NCI-H446 treated with DMSO at 0.1 percent for 48 hours (cell line): ENCODE results near the gene ASF1B.

Experiments
- DNase-seq: peaks from one replicate; lab custom pipeline; 2025; lab: John Stamatoyannopoulos, UW

The ASF1B gene

DNA sequence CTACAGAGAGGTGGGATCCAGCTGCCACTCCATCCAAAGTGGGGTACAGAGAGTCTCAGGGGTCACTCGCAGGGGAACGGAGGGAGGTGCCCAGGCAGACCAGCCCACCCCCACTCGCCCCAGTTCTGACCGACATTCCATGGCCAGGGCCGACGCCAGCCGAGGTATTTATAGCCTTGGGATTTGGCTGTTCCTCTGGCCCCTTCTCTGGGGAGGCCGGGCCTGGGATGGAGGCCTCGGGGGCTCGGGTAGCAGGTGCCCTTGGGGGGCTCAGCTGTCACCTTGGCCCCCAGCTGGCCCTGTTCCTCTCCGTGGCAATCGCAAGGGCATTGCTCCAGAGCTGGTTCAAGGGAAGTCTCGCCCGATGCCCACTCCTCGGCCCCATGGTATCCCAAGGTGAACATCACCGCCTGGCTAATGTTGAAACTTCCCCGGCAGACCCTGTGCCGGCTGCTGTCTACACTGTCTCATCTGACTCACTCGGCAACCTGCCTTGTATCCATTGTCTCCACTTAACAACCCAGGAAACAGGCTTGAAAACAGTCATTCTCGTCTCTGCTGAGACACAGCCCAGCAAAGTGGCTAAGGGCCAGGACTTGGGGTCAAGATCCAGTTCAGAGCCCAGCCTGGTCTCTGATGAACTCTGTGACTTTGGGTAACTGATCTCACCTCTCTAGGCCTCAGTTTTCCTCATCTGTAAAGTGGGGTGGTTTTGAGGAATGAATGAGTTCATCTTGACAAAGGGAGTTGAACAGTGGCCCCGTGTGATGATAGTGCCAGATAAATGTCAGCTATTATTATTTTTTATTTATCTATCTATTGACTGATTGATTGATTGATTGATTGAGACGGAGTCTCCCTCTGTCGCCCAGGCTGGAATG lies 28.6 kb downstream of the ASF1B start:
- no peak for DNase-seq

DNA sequence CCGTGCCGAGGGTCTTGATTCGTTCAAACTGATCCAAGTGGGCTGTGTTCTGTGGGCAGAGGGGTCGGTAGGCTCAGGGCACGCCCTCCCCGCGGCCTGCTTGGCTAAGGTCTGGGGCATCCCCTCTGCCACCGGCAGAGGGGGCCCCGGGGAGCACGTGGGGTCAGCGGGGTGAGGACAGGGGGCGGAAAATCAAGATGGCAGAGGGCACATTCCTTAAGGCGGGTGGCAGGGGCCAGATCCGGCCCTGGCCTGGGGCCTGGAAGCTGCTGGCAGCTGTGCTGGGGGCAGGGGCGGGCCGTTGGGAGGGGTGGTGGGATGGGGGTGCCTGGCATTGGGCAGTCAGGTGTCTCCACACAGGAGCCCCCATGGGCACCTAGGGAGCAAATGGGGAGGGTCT lies 29.5 kb downstream of the ASF1B start:
- DNase-seq, result no peak

DNA sequence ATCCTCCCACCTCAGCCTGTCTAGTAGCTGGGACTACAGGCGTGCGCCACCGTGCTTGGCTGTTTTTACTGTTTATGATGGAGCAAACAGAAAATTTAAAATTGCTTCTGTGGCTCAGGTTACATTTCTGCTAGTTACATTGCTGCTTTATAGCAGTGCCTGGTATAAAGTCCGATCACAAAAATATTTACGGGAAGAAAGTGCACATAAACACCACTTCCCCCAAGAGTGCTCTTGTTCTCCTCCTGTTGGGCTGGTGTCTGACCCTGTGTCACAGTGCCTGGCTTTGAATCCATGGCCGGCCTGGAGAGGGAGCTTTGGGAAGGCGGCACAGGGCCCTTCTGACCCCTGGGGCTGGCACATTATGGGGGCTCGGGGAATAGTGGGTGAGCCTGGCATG lies 30.7 kb downstream of the ASF1B start:
- no peak for DNase-seq

DNA sequence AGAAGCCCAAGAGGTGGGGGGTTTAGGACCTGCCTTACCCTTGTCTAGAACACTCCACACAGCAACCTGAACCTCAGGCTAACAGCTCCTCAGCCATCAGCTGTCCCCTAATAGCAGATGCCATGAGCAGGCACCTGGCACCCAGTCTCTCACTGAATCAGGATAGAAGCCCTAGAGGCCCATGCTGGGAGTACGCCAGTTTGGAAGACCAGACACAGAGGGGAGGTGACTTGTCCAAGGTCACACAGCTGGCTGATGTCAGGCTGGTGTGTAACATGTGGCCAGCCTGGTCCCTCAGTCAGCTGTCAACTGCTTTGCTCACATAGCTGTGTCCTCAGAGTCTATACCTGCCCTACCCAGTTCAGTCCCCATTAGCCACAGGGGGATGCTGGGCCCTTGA lies 33.1 kb downstream of the ASF1B start:
- no peak for DNase-seq

DNA sequence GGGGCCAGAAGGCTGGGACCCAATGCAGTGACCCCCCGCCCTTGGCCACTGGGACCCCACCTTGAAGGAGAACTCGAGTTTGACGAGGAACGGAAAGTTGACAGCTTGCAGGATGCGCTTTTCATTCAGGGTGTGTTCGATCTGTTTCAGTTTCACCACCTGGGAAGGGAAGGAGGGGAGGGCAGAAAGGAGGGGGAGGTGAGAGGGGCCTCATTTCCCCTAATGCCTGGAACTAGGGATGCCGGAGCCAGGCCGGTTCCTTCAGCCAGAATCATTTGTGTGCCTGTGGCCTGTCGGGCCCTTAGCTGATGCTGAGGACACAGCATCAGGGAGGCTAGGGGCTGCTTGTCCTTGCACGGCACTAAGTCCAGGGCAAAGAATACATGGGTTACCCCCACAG lies 33.6 kb downstream of the ASF1B start:
- no peak for DNase-seq

DNA sequence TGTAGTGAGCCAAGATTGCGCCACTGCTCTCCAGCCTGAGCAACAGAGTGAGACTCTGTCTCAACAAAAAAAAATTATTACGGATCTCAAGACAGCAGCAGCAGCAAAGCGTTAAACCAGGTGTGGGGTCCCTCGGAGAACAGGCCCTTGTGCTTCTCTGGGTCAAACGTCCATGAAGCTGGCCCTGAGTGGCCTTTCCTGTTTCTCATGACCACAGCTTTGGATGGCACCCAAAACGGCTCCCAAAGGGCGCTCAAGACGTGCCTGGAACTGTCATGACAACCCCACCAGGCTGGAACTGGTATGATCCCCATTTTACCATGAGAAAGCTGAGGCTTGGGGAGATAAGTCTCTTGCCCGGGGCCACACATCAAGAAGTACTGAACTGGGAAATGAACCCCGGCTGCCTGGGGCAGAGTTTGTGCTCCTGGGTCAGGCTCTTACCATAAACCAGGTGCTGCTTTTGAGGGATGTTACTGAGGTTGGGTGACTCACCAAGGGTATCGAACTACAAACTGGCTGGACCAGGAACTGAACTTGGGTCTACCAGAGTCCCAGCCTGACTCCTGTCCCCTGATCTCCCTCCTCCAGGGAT lies 34.2 kb downstream of the ASF1B start:
- no peak for DNase-seq

DNA sequence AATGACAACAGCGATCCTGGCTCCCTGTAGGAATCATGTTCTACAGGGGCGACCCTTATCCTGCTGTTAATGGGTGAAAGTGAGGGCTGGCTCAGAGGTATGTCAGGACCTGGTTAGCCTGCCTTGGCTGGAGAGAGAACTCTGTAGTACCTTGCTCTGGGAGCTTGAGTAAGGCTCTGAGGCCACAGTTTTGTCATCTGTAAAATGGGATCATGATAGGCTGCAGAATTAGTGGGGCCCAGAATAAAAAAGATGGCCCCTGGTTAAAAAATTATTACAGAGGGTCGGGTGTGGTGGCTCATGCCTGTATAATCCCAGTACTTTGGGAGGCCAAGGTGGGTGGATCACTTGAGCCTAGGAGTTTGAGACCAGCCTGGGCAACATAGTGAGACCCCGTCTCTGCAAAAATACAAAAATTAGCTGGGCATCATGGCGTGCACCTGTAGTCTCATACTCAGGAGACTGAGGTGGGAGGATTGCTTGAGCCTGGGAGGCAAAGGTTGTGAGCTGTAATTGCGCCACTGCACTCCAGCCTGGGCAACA lies 35.3 kb downstream of the ASF1B start:
- no peak for DNase-seq

DNA sequence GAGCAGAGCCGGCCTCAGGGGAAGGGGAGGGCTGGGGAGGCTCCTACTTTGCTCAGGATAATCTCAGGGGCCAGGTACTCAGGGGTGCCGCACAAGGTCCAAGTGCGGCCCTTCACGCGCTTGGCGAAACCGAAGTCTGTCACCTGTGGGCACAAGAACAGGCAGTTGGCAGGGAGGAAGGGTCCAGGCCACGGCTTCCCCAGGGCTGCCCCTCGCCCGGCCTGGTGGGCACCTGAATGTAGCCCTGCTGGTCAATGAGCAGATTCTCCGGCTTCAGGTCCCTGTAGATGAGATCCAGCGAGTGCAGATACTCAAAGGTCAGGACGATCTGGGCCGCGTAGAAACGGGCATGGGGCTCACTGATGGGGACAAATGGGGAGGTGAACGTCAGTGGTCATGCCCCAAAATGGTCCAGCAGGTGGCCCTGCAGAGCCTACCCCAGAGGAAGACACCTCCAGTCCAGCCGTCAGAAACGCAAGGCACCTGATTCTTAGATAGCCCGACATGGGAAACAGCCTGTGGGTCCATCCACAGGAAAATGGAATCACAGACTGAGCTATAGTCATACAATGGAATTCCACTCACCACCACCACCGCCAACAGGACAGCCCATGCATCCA lies 38.7 kb downstream of the ASF1B start:
- DNase-seq, result no peak

DNA sequence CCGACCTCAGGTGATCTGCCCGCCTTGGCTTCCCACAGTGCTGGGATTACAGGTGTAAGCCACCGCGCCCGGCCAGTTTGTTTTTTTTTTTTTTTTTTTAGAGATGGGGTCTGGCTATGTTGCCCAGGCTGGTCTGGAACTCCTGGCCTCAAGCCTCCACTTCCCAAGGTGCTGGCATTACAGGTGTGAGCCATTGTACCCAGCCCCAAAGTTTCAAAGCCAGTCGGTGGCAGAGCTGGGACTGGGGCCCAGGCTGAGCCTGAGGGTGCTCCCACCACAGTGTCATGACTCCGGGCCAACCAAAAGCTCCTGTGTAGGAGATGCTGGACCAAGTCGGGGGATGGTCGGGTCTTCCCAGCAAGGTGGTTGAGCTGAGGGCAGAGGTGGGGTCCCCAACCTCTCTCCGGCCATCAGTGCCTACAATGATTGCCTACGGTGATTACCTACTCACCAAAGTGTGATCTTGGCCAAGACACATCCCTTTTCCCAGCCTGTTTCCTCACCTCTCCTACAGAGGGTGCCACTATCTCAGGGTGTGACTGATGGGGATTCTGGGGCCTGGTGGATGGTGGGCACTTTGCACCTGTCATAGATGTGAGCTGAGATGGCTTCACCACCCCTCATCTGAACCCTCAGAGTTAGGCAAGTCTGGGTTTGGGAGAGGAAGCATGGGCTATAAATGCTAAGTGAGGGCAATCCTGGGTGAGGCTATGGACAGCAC lies 40.0 kb downstream of the ASF1B start:
- no peak for DNase-seq

DNA sequence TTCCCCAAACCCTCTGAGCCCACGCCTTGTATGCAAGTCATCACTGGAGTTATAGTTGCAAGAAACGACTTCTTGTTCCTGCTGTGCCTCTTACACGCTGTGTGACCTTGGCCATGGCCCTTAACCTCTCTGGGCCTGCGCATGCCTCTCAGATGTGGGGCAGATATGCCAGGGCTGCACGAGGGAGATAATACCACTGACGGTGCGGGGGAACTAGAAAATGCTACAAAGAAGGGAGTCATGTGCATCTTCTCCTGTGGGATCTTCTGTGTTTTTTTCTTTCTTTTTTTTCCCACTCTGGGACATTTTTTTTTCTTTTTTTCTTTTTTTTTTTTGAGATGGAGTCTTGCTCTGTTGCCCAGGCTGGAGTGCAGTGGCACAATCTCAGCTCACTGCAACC lies 41.5 kb downstream of the ASF1B start:
- no peak for DNase-seq

DNA sequence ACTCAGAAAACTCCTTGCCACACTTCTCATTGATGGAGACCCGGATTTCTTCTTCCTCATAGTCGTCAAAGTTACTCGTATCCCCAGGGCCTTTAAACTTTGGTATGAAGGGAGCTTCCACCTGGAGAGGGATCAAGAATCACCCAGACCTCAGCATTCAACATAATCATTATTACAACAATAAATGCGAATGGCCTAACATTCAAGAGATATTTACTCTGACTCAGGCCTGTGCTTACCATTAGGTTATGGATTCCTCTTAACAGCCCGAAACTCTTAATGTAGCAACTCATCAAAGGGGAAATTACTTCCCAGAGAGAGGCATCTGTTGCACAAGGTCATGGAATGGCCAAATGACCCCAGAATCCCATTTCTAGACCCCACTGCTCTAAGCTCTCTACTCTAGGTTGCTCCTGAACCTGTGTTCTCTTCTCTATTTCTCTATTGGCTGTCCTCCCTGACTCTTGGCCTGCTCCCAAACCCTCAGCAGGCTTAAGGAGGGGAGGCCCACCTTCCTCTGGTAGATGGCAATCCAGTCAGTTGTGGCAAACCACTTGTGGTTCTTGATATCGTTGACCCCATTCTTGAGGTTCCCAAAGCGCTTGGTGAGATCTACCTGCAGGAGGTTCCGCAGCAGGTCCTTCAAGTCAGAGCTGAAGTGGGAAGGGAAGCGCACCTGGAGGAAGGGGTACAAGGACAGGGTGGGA lies 43.1 kb downstream of the ASF1B start:
- DNase-seq, result no peak

DNA sequence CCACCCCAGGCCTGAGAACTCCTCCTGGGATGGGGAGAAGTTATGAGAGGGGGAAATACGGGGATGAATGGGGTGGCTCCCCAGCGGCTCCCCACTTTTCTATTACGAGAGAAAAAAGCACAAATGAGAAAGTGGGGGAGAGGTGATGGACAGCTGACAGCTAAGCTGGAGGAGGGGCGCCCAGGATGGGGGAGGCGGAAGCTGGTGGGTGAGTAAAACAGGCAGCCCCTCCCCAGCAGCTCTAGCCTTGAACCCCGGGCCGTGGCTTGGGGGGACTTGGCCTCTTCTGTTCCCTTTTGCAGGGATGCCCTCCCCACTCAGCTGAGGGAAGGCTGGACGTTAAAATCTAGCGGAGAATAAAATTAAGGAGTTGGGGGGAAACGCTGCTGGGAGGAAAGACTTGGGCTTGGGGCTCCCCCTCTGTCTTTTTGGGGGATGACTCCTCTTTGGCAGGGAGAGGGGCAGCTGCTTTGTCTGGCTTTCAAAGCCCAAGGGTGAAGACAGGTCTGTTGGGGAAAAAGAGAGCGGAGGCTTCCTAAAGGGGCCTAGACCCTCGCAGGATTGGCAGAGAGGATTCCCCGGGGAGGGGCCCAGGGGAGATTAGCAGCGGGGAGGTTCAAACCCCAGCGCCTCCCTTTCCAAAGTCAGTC lies 44.5 kb downstream of the ASF1B start:
- DNase-seq, result no peak

DNA sequence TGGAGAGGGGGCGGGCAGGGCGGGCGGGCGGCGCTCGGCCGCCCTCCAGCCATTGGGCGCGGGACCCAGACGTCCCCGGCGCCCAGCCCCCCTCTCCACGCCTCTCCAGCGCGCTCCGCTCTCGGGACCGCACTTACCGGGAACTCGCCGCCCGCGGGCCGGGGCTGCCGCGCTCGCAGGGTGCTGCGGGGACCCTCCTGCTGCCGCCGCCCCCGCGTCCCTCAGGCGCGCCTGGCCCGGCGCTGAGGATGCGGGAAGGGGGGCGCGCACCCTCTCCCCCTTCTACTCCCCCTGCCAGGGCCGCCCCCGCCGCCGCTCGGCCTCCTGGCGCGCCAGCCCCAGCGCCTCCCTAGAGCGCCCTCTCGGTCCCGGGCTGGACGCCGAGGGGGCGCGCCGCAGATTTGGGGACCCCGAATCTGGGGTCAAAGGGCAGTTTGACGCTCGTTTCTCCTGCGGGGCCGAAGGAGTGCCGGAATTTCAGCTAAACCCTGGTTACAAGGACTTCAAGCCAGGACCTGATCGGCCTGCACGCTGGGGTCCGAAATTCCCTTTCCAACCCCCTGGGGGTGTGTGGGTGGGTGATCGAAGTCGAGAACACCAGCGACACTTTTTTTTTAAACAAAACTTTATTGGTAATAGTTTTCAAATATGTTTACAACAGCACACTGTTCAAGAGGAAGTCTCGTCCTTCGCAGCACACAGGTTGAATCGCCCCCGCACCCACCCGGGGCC lies 45.1 kb downstream of the ASF1B start:
- DNase-seq, result peak; percentile 65

DNA sequence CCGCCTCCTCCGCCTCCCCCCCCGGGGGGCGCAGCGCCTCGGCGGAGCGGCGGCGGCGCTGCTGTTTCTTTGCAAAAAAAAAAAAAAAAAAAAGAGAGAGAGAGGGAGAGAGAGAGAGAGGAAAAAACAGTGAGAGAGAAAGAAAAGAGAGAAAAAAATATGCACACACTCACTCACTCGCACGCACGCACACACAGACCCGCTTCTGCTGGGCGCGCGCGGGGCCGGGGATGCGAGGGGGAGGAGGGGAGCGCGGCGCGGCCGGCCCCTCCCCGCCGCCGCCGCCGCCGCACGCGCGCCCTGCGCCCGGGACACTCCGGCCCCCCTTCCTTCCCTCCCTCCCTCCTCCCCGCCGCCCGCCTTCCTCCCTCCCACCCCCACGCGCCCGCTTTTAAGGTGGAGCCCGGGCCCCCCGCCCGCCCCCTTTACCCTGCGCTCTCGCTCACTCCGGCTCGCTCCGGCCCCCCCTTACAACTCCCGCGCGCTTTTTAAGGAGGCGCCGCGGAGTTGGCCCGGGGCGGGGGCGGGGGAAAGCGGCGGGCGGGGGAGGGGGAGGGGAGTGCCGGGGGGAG lies 45.8 kb downstream of the ASF1B start, which contains the start of gene SAMD1:
Gene SAMD1, minus strand, starts transcription at position 243 of the 572 bp plus-strand sequence.
- DNase-seq, result peak; percentile 69

DNA sequence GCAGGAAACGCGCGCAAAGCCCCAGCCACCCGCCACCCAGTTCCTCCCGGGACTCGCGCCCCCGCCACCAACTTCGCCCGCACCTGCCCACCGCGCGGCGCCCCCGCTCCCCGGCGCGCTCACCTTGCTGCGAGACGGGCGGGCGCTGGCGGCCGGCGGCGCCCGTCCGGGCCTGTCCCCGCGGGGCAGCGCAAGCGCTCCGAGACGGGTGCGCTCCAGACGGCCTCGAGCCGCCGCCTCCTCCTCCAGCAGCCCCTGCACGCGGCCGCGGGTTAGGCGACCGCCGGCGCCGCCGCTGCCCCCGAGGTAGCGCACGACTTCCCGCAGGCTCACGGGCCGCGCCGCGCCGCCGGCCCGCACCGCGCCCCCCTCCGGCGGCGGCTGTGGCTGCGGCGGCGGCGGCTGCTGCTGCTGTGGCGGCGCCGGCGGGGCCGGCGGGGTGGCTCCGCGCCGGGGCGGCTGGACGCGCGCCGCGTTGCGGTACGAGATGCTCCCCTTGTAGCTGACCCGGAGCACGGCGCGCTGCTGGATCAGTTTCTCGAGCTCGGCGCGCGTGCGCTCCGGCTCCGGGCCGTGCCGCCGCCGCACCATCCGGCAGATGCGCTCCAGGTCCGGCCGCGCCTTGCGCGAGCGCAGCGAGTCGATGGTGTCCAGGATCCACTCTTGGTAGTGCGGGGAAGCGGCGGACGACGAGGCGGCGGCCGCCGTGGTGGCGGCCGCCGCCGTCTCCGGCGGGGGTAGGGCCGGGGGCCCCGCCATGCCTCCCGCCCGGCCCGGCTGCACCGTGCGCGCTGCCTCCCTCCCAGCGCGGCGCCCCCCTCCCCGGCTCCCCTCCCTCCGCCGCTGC lies 46.5 kb downstream of the ASF1B start:
- DNase-seq, result no peak

DNA sequence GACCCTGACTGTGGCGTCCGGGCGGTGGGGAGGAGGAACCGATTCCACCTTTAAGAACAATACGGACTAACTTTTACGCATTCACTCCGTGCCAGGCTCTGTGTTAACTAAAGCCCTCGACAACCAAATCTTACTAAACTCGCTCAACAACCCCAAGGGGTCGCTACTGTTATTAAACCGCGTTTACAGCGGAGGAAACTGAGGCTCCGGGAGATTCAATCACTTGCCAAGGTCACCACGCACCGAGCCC lies 47.1 kb downstream of the ASF1B start:
- no peak for DNase-seq

DNA sequence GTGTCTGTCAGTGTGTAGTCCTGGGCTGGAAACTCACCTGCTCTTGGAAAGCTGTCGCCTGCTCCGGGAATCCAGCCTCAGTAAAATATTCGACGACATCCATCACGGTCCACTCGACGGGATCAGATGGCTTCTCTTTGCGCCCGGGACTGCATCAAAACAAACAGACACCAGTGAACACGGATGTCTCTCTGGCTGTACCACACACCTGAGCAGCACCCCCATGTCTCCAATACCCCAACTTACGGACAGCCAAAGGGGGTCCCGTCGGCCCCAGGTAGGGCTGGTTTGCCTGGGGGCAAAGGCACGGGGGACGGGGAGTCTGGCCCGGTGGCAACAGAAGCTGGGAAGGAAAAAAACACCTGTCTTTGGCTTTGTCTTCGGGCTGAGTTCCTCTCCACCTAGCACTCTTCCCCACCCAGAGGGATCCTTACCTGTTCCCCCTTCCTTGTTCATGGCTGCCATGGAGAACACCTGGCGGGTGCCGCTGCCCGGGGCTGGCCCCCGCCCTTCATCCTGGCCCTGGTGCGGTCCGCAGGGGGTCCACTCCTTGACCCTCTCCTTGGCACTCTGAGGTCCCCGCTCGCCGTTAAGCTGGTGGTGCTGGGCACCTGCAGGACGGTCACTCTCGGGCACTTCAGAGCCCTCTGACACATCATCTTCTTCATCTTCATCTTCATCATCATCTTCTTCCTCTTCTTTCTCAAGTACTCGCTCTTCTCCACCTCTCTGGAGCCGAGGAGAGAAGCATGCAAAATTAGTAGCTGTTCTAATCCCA lies 47.6 kb downstream of the ASF1B start:
- no peak for DNase-seq

DNA sequence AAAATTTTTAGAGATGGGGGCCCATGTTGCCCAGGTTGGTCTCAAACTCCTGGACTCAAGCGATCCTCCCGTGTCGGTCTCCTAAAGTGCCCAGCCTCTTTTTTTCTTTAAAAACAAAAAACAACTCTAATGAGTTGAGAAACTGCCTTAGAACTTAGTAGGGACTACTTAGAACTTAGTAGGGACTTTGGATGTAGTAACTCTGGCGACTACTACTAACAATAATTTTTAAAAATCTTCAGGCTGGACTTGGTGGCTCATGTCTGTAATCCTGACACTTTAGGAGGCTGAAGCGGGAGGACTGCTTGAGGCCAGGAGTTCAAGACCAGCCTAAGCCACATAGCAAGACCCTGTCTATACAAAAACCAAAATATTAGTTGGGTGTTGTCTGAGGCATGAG lies 50.3 kb downstream of the ASF1B start:
- no peak for DNase-seq
